CD4-positive, alpha-beta memory T cell (primary cell): ENCODE results near the gene ITGAD. TPM values are rescaled to one million over a fixed set of nuclear protein-coding genes. Genes with fewer than 3 reads are reported as not detected.
A peak's percentile ranks its signal among the peaks of the same experiment; 100 is the strongest.

Experiments used
- CTCF ChIA-PET: fragments of 350-600 bp; sonication (Branson Sonifier 250); formaldehyde crosslinking; loops from one replicate; lab custom pipeline; 2021; ENCODE audit warnings: inconsistent platforms; ENCODE audit not compliant: partially characterized antibody; lab: Charles Lee
- POLR2A ChIA-PET: fragments of 350-600 bp; sonication (Branson Sonifier 250); formaldehyde crosslinking; loops from one replicate; lab custom pipeline; 2021; ENCODE audit not compliant: partially characterized antibody; lab: Charles Lee
- DNase-seq, 5 donors: peaks; one replicate each; pipeline versions ENCODE4 v3.0.0 to v3.0.0-alpha.2; 2020 to 2022; ENCODE audit warnings: mixed read lengths in 1 of 5
- H3K27ac ChIP-seq: one replicate; pipeline ENCODE4 v1.7.0; 2013; ENCODE audit warnings: low read depth, low read length
- H3K27me3 ChIP-seq: 2 replicates; pipeline ENCODE4 v1.7.0; 2013; ENCODE audit warnings: mild to moderate bottlenecking, low read length, moderate library complexity; ENCODE audit not compliant: insufficient read depth
- H3K36me3 ChIP-seq: 2 replicates; pipeline ENCODE4 v1.7.0; 2013; ENCODE audit warnings: mild to moderate bottlenecking, low read length, moderate library complexity; ENCODE audit not compliant: insufficient read depth
- H3K4me1 ChIP-seq: 2 replicates; pipeline ENCODE4 v1.7.0; 2013; ENCODE audit warnings: mild to moderate bottlenecking, low read length, moderate library complexity; ENCODE audit not compliant: insufficient read depth
- H3K4me3 ChIP-seq, 2 donors: one replicate each; pipeline ENCODE4 v1.7.0; 2013; ENCODE audit warnings: low read length in 2 of 2, mild to moderate bottlenecking in 1 of 2
- H3K9me3 ChIP-seq, 2 donors: one replicate each; pipeline ENCODE4 v1.7.0; 2013; ENCODE audit warnings: low read length in 2 of 2, control low read depth in 1 of 2; ENCODE audit not compliant: control insufficient read depth in 1 of 2
- H3K27ac Mint-ChIP-seq, 7 donors: one replicate each; pipeline ENCODE4 v1.8.0; 2020 to 2021; ENCODE audit warnings: mixed read lengths in 7 of 7, mild to moderate bottlenecking in 6 of 7, inconsistent platforms in 3 of 7, moderate library complexity in 3 of 7
- H3K27me3 Mint-ChIP-seq, 2 donors: one replicate each; pipeline ENCODE4 v1.8.0; 2020 to 2021; ENCODE audit warnings: mixed read lengths in 2 of 2
- H3K36me3 Mint-ChIP-seq, 2 donors: one replicate each; pipeline ENCODE4 v1.8.0; 2020 to 2021; ENCODE audit warnings: mixed read lengths in 2 of 2, inconsistent platforms in 1 of 2, mild to moderate bottlenecking in 1 of 2
- H3K4me1 Mint-ChIP-seq, 4 donors: one replicate each; pipeline ENCODE4 v1.8.0; 2020 to 2021; ENCODE audit warnings: mixed read lengths in 4 of 4, mild to moderate bottlenecking in 1 of 4
- H3K4me3 Mint-ChIP-seq, 8 donors: one replicate each; pipeline ENCODE4 v1.8.0; 2020 to 2021; ENCODE audit warnings: mixed read lengths in 8 of 8, mild to moderate bottlenecking in 7 of 8, moderate library complexity in 6 of 8, inconsistent platforms in 3 of 8
- H3K9me3 Mint-ChIP-seq, 8 donors: one replicate each; pipeline ENCODE4 v1.8.0; 2020 to 2021; ENCODE audit warnings: mixed read lengths in 8 of 8, mild to moderate bottlenecking in 5 of 8, inconsistent platforms in 3 of 8, moderate library complexity in 1 of 8
- intact Hi-C: fragments of 100-400 bp; cut with micrococcal nuclease; formaldehyde crosslinking; loops from one replicate; pipeline ENCODE4 v1.15.1; 2023
- polyA plus RNA-seq, 2 donors: library from polyadenylated mRNA; unstranded; fragments of 300-500 nt; fragmentation: Illumina TruSeq; gene quantifications; one replicate each; pipeline ENCODE4 v1.2.3, GENCODE V29; 2021
- total RNA-seq, 2 experiments: library from RNA; stranded (reverse); gene quantifications; one replicate each; pipeline ENCODE4 v1.2.3, GENCODE V29; 2021

Gene ITGAD
- total and polyA plus RNA-seq, 4 experiments from 2014 or later, result 0.07 TPM; not detected in 3

GRCh38 chr16:31407406-31407805 lies 14.3 kb downstream of the ITGAD start:
- peaks cover 5% of the 10 kb centered on the region in 2 donors for H3K27me3 Mint-ChIP-seq
- no peaks in the 10 kb centered on the region for H3K9me3 ChIP-seq
- H3K4me3 Mint-ChIP-seq, result no peak overlapping the region
- no peak overlapping the region for H3K4me3 ChIP-seq
- POLR2A ChIA-PET, result no interaction called here
- peaks cover 0 to 3% (median under 1%) of the 10 kb centered on the region in 4 donors for H3K4me1 Mint-ChIP-seq
- peaks cover 6% of the 10 kb centered on the region for H3K4me1 ChIP-seq
- no peak for DNase-seq
- CTCF ChIA-PET, result no interaction called here
- H3K27me3 ChIP-seq, result no peaks in the 10 kb centered on the region
- no peaks in the 10 kb centered on the region for H3K36me3 Mint-ChIP-seq
- H3K9me3 Mint-ChIP-seq, result no peaks in the 10 kb centered on the region
- intact Hi-C loops, result no loop called here
- H3K27ac ChIP-seq, result no peak overlapping the region
- H3K36me3 ChIP-seq, result no peaks in the 10 kb centered on the region
- H3K27ac Mint-ChIP-seq, result no peak overlapping the region

GRCh38 chr16:31409433-31409832 lies 16.3 kb downstream of the ITGAD start:
- Histone ChIP-seq H3K36me3 (no peaks in the 10 kb centered on the region), H3K4me1 (no peaks in the 10 kb centered on the region), H3K27ac (no peak overlapping the region), H3K27me3 (no peaks in the 10 kb centered on the region), H3K4me3 (no peak overlapping the region), H3K9me3 (no peaks in the 10 kb centered on the region)
- ChIA-PET CTCF (no interaction called here), POLR2A (no interaction called here)
- Mint-ChIP-seq H3K27ac (peak overlapping the region in 1 of 7 donors; percentile 78), H3K9me3 (no peaks in the 10 kb centered on the region), H3K27me3 (peaks cover 5% of the 10 kb centered on the region in 2 donors), H3K4me1 (peaks cover 0 to 4% (median under 1%) of the 10 kb centered on the region in 4 donors), H3K36me3 (no peaks in the 10 kb centered on the region), H3K4me3 (no peak overlapping the region)
- intact Hi-C loops, result no loop called here
- no peak for DNase-seq

- Mint-ChIP-seq H3K27me3 (peaks cover 5% of the 10 kb centered on the region in 2 donors), H3K27ac (no peak overlapping the region), H3K4me3 (no peak overlapping the region), H3K9me3 (no peaks in the 10 kb centered on the region), H3K4me1 (peaks cover 0 to 5% (median 3%) of the 10 kb centered on the region in 4 donors), H3K36me3 (no peaks in the 10 kb centered on the region)
- CTCF ChIA-PET, result no interaction called here
- H3K4me3 ChIP-seq, result no peak overlapping the region
- no peaks in the 10 kb centered on the region for H3K9me3 ChIP-seq
- no peaks in the 10 kb centered on the region for H3K36me3 ChIP-seq
- no peak overlapping the region for H3K27ac ChIP-seq
- no peaks in the 10 kb centered on the region for H3K27me3 ChIP-seq
- DNase-seq, result no peak
- intact Hi-C loops, result no loop called here
- POLR2A ChIA-PET, result interaction anchor here (0.6 kb wide), 1 partner anchor 682 kb away, joined by 3 read pairs; no protein-coding TSS in a partner anchor
- H3K4me1 ChIP-seq, result no peaks in the 10 kb centered on the region
Measured at GRCh38 chr16:31410082-31410481, 16.9 kb downstream of the ITGAD start.

GRCh38 chr16:31411024-31411844 lies 18.1 kb downstream of the ITGAD start:
- Mint-ChIP-seq H3K27me3 (peaks cover 7 to 11% of the 10 kb centered on the region in 2 donors), H3K4me1 (peaks cover 4 to 11% (median 6%) of the 10 kb centered on the region in 4 donors), H3K36me3 (no peaks in the 10 kb centered on the region), H3K27ac (no peak overlapping the region), H3K4me3 (no peak overlapping the region), H3K9me3 (no peaks in the 10 kb centered on the region)
- Histone ChIP-seq H3K27ac (no peak overlapping the region), H3K27me3 (no peaks in the 10 kb centered on the region), H3K4me3 (no peak overlapping the region), H3K36me3 (no peaks in the 10 kb centered on the region), H3K4me1 (no peaks in the 10 kb centered on the region), H3K9me3 (no peaks in the 10 kb centered on the region)
- DNase-seq, result no peak
- CTCF ChIA-PET, result no interaction called here
- intact Hi-C loops, result no loop called here
- POLR2A ChIA-PET, result no interaction called here

GRCh38 chr16:31412750-31413149 lies 19.6 kb downstream of the ITGAD start:
- Mint-ChIP-seq H3K36me3 (no peaks in the 10 kb centered on the region), H3K27me3 (peaks cover 7 to 11% of the 10 kb centered on the region in 2 donors), H3K27ac (no peak overlapping the region), H3K9me3 (peaks cover 0 to 2% (median 0%) of the 10 kb centered on the region in 8 donors), H3K4me3 (no peak overlapping the region), H3K4me1 (peaks cover 4 to 11% (median 7%) of the 10 kb centered on the region in 4 donors)
- H3K27ac ChIP-seq, result no peak overlapping the region
- intact Hi-C loops, result no loop called here
- H3K4me1 ChIP-seq, result no peaks in the 10 kb centered on the region
- POLR2A ChIA-PET, result no interaction called here
- H3K27me3 ChIP-seq, result no peaks in the 10 kb centered on the region
- CTCF ChIA-PET, result no interaction called here
- no peak for DNase-seq
- H3K36me3 ChIP-seq, result no peaks in the 10 kb centered on the region
- H3K9me3 ChIP-seq, result no peaks in the 10 kb centered on the region
- H3K4me3 ChIP-seq, result no peak overlapping the region

- Mint-ChIP-seq H3K27ac (peak overlapping the region in 1 of 7 donors; percentile 13), H3K9me3 (peaks cover 0 to 2% (median 0%) of the 10 kb centered on the region in 8 donors), H3K4me3 (no peak overlapping the region), H3K4me1 (peaks cover 4 to 11% (median 7%) of the 10 kb centered on the region in 4 donors), H3K27me3 (peaks cover 7 to 11% of the 10 kb centered on the region in 2 donors), H3K36me3 (no peaks in the 10 kb centered on the region)
- Histone ChIP-seq H3K4me3 (no peak overlapping the region), H3K27me3 (no peaks in the 10 kb centered on the region), H3K27ac (no peak overlapping the region), H3K36me3 (no peaks in the 10 kb centered on the region), H3K9me3 (no peaks in the 10 kb centered on the region), H3K4me1 (no peaks in the 10 kb centered on the region)
- POLR2A ChIA-PET, result no interaction called here
- DNase-seq, result no peak
- CTCF ChIA-PET, result no interaction called here
- intact Hi-C loops, result no loop called here
Measured at GRCh38 chr16:31413381-31413780, 20.2 kb downstream of the ITGAD start.

- no peak overlapping the region for H3K27ac Mint-ChIP-seq
Measured at GRCh38 chr16:31413943-31414342, 20.8 kb downstream of the ITGAD start.

More at GRCh38 chr16:31413943-31414342, 20.8 kb downstream of the ITGAD start:
- intact Hi-C loops, result no loop called here
- Mint-ChIP-seq H3K9me3 (peaks cover 0 to 2% (median 0%) of the 10 kb centered on the region in 8 donors), H3K4me3 (no peak overlapping the region), H3K36me3 (no peaks in the 10 kb centered on the region), H3K4me1 (peaks cover 4 to 11% (median 7%) of the 10 kb centered on the region in 4 donors), H3K27me3 (peaks cover 4 to 11% of the 10 kb centered on the region in 2 donors)
- POLR2A ChIA-PET, result no interaction called here
- DNase-seq, result no peak
- H3K4me1 ChIP-seq, result no peaks in the 10 kb centered on the region
- CTCF ChIA-PET, result no interaction called here
- no peak overlapping the region for H3K27ac ChIP-seq
- H3K9me3 ChIP-seq, result no peaks in the 10 kb centered on the region
- no peak overlapping the region for H3K4me3 ChIP-seq
- H3K36me3 ChIP-seq, result no peaks in the 10 kb centered on the region
- no peaks in the 10 kb centered on the region for H3K27me3 ChIP-seq
